C4-2B (cell line): ENCODE results near the gene TMEM181.

ENCODE experiments used
- ZFX ChIP-seq: fragments of 450-650 bp; IDR thresholded peaks from 2 replicates; pipeline ENCODE4 v1.6.1; 2017
- TF ChIP-seq, protein P1 (sequence below): fragments of 450-650 bp; conservative IDR thresholded peaks from 2 replicates; pipeline ENCODE4 v1.5.1; 2017; ENCODE audit warnings: mild to moderate bottlenecking

GRCh38 chr6:158568549-158568948 lies 8.7 kb downstream of the TMEM181 start:
- TF ChIP-seq, protein P1, sequence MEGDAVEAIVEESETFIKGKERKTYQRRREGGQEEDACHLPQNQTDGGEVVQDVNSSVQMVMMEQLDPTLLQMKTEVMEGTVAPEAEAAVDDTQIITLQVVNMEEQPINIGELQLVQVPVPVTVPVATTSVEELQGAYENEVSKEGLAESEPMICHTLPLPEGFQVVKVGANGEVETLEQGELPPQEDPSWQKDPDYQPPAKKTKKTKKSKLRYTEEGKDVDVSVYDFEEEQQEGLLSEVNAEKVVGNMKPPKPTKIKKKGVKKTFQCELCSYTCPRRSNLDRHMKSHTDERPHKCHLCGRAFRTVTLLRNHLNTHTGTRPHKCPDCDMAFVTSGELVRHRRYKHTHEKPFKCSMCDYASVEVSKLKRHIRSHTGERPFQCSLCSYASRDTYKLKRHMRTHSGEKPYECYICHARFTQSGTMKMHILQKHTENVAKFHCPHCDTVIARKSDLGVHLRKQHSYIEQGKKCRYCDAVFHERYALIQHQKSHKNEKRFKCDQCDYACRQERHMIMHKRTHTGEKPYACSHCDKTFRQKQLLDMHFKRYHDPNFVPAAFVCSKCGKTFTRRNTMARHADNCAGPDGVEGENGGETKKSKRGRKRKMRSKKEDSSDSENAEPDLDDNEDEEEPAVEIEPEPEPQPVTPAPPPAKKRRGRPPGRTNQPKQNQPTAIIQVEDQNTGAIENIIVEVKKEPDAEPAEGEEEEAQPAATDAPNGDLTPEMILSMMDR, result no peak
- TF ChIP-seq ZFX, result no peak
